Thyroid gland (tissue), 4 donors: Measurements from ENCODE around the gene KRT5. TPM values are rescaled to one million over a fixed set of nuclear protein-coding genes. Genes with fewer than 3 reads are reported as not detected.

Experiments used
- DNase-seq, 2 donors: peaks; one replicate each; pipeline ENCODE4 v3.0.0-alpha.2; 2019
- H3K27ac ChIP-seq, 3 donors: fragments of 200-600 bp; sonication (generic); 1 replicate in 2 of 3; 2 replicates in 1 of 3; pipeline ENCODE4 v1.5.1; 2016 to 2019; ENCODE audit warnings: mild to moderate bottlenecking in 1 of 3, moderate library complexity in 1 of 3
- H3K27me3 ChIP-seq: fragments of 200-600 bp; sonication (generic); one replicate; pipeline ENCODE4 v1.5.1; 2019
- H3K36me3 ChIP-seq, 2 donors: fragments of 200-600 bp; sonication (generic); one replicate each; pipeline ENCODE4 v1.5.1; 2016 to 2019
- H3K4me1 ChIP-seq, 2 donors: fragments of 200-600 bp; sonication (generic); one replicate each; pipeline ENCODE4 v1.5.1; 2017 to 2019
- H3K4me3 ChIP-seq, 3 donors: fragments of 200-600 bp; sonication (generic); replicated peaks in 1 of 3; 1 replicate in 2 of 3; 2 replicates in 1 of 3; pipeline ENCODE4 v1.5.1; 2016; ENCODE audit warnings: mild to moderate bottlenecking in 1 of 3
- H3K9me3 ChIP-seq: fragments of 200-600 bp; sonication (generic); one replicate; pipeline ENCODE4 v1.5.1; 2017
- CTCF ChIP-seq, 6 experiments: fragments of 200-600 bp in 3 of 6; fragments of 450-650 bp in 3 of 6; sonication (generic) in 3 of 6; IDR thresholded peaks; one replicate each; pipeline ENCODE4 v1.5.1; 2016 to 2019; ENCODE audit warnings: antibody characterized with exemption in 6 of 6, mild to moderate bottlenecking in 2 of 6, inconsistent platforms in 1 of 6, moderate library complexity in 1 of 6
- POLR2A ChIP-seq, 2 donors: fragments of 450-650 bp; IDR thresholded peaks; one replicate each; pipeline ENCODE4 v1.6.1; 2017; ENCODE audit warnings: antibody characterized with exemption in 2 of 2, mild to moderate bottlenecking in 2 of 2, moderate library complexity in 1 of 2
- WGBS, 2 donors: methylation state at CpG; one replicate each; pipeline ENCODE4 v1.1.5; 2017; 5-methylcytosine and 5-hydroxymethylcytosine counted together
- intact Hi-C: fragments of 100-400 bp; cut with DNase I; formaldehyde crosslinking; loops from one replicate; pipeline ENCODE4 v1.15.1; 2023
- total RNA-seq, 4 donors: library from RNA; depleted of rRNA; stranded (reverse); fragments of >200 nt; gene quantifications; one replicate each; pipeline ENCODE4 v1.2.3, GENCODE V29; 2016

The KRT5 gene
- total RNA-seq, 4 donors from 2014 or later = 1.4 TPM; not detected in 3

GRCh38 chr12:52559979-52560378 is 39.8 kb upstream of the KRT5 start:
- intact Hi-C loops = no loop called here
- DNase-seq = no peak
- Histone ChIP-seq H3K27ac (no peak overlapping the region), H3K27me3 (no peaks in the 10 kb centered on the region), H3K9me3 (no peaks in the 10 kb centered on the region), H3K4me3 (no peak overlapping the region), H3K4me1 (peaks cover 9 to 23% of the 10 kb centered on the region in 2 donors), H3K36me3 (no peaks in the 10 kb centered on the region)
- TF ChIP-seq POLR2A (IDR thresholded peaks at IDR 0.05) (no peak), CTCF (IDR thresholded peaks at IDR 0.05) (no peak)
- 86 to 88% methylated on average over 4 of the region's 4 CpGs for WGBS, 2 donors

GRCh38 chr12:52558781-52559445 is 38.7 kb upstream of the KRT5 start:
- Histone ChIP-seq H3K27me3 (no peaks in the 10 kb centered on the region), H3K27ac (no peak overlapping the region), H3K4me1 (peaks cover 6 to 14% of the 10 kb centered on the region in 2 donors), H3K9me3 (no peaks in the 10 kb centered on the region), H3K4me3 (no peak overlapping the region), H3K36me3 (no peaks in the 10 kb centered on the region)
- intact Hi-C loops = no loop called here
- no peak for TF ChIP-seq CTCF (IDR thresholded peaks at IDR 0.05)
- no peak for TF ChIP-seq POLR2A (IDR thresholded peaks at IDR 0.05)
- DNase-seq = no peak
- WGBS, 2 donors = 84 to 90% methylated on average over 8 of the region's 8 CpGs

GRCh38 chr12:52557476-52557875 is 37.3 kb upstream of the KRT5 start:
- 58 to 76% methylated on average over 2 of the region's 2 CpGs for WGBS, 2 donors
- TF ChIP-seq CTCF (IDR thresholded peaks at IDR 0.05) (no peak), POLR2A (IDR thresholded peaks at IDR 0.05) (no peak)
- intact Hi-C loops = no loop called here
- no peaks in the 10 kb centered on the region for H3K9me3 ChIP-seq
- no peak overlapping the region for H3K4me3 ChIP-seq
- no peak overlapping the region for H3K27ac ChIP-seq
- H3K36me3 ChIP-seq = no peaks in the 10 kb centered on the region
- no peak for DNase-seq
- no peaks in the 10 kb centered on the region for H3K27me3 ChIP-seq
- peaks cover 5 to 21% of the 10 kb centered on the region in 2 donors for H3K4me1 ChIP-seq

- 85 to 86% methylated on average over 6 of the region's 6 CpGs for WGBS, 2 donors
- intact Hi-C loops = no loop called here
- H3K27ac ChIP-seq = no peak overlapping the region
Measured at GRCh38 chr12:52555577-52555976, 35.4 kb upstream of the KRT5 start.

More at GRCh38 chr12:52555577-52555976, 35.4 kb upstream of the KRT5 start:
- no peak for DNase-seq
- no peak overlapping the region for H3K4me3 ChIP-seq
- no peaks in the 10 kb centered on the region for H3K36me3 ChIP-seq
- no peaks in the 10 kb centered on the region for H3K27me3 ChIP-seq
- TF ChIP-seq CTCF (IDR thresholded peaks at IDR 0.05) (no peak), POLR2A (IDR thresholded peaks at IDR 0.05) (no peak)
- H3K9me3 ChIP-seq = no peaks in the 10 kb centered on the region
- peaks cover 6 to 19% of the 10 kb centered on the region in 2 donors for H3K4me1 ChIP-seq
